T1000 (cell line): ENCODE results near the gene GAS1.

Source experiments
- DNase-seq: peaks from one replicate; lab custom pipeline; 2025; ENCODE audit warnings: mixed read lengths; lab: John Stamatoyannopoulos, UW

Gene GAS1

DNA sequence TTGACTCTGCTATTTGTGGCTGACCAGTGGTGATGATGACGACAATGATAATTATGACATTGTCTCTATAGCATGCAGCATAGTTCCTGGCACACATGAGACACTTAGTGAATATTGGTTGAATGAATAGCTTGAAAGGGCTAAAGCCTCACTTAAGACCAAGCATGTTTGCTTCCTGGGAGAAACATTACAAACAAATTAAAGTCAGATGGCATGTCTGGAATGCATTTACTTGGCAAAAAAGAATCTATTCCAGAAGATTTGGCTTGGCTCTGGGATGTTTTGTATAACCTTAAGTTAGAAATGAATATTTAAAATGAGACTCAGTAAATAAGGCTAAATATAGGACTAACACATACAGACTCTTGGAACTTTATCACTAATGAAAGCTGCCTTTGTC lies 21.6 kb downstream of the GAS1 start:
- no peak for DNase-seq

DNA sequence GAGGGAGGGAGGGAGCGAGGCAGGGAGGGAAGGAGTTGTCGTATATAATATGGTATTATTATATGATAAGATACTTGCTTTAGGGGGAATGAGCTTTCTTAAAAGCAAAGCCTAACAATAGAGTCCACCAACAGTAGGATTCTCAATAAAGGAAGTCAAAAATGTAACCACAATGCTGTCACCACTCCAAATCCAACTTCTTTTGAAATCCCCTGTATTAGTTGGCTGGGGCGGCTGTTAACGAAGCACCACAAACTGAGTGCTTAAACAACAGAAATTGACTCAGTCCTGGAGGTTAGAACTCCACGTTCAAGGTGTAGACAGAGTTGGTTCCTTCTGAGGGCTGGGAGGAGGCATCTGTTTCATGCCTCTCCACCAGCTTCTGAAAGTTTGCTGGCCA lies 23.1 kb downstream of the GAS1 start:
- no peak for DNase-seq

DNA sequence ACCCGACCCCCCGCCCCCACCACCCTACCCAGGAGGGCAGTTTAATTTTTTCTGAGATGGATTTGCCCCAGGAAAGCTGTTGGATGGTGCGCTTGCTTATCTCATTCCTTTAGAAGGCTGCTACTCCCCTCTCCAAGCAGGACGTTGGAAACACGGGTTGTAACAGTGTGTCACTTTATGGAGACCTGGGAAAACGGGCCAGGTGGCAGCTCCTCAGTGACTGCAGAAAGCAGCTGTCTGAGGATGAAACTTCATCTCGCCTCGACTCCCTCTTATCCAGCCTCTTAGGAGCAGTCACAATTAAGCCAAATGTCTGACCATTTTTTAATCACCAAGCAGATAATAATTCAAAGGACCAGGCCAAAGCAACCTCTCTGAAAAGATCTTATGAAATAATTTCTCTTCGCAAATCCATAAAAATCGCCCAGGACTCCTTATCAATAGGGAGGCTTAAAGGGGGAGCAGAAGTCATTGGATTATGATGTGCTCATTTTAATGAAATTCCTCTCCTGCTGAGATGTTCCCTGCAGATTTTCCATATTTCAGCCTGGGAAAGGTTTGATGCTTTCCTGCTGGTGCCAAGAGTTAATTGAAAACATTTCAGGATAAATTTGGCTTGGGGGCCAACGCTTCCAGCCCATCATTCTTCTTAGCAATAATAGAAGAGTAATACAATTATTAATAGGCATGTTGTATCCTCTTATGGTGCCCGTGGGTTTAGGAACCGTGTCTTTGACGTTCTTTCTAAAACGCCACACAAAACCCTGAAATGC lies 26.0 kb downstream of the GAS1 start:
- no peak for DNase-seq

DNA sequence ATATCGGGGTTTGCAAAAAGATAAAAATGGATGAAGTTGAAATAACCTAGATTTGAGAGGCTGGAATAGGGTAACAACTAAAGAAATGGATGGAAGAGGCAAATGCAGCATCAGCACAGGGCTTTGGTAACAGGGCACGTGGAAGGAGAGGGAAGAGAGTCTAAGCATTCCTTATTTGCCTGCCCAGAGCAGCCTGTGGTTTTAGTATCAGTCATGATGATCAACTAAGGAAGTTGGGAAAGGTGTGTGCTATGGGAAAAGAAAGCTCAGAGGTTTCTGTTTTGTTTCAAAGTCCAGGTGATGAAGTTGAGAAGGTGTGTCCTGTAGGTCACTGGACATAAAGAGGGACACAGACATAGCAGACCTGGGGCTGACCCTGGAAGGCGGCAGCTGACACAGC lies 28.8 kb downstream of the GAS1 start:
- DNase-seq: no peak

DNA sequence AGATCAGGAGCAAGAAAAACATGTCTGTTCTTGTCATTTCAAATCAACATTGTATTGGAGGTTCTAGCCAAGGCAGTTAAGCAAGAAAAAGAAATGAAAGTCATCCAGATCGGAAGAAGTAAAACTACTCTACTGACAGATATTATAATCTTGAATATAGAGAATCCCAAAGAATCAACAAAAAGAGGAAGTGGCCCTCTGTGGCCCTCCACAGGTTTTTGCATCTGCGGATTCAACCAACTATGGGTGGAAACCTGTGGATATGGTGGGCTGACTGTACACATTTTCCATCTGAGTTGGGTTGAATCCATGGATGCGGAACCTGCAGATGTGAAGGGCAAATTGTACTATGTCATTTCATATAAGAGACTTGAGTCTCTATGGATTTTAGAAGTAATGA lies 35.1 kb downstream of the GAS1 start:
- DNase-seq: no peak

DNA sequence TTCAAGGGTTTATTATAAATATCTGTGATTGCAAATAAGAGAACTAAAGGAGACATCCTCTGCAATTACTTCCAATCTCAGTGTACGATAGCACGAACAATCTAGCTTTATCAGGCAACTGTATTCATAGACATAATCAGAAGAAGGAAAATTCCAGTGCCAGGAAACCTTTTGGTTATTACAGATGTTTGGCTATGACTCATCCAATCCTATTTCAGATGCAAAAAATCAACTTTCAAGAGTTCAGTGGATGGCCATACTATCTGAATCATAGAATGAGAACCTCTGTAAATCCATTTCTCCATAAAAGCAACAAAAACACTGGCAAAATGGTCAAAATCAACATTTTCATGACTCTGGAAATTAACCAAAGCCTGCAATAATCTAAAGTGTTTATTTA lies 37.9 kb downstream of the GAS1 start:
- no peak for DNase-seq

DNA sequence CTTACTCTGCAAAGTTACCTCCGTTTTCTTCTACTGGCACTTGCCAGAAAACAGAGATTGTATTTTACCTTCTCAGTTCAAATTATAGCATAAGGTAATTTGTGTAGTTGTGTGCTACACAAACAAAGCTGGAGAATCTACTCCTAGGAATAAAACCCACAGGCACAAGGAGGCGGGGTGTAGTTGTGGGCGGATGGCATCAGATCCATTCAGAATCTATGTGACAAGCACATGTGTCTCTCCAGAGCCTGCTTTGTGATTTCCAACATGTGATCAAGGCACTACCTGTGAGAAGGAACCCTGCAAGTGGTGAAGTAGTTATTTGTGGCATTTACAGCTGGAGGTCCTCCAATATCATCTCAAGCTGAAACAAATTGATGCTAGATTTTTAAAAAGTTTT lies 39.0 kb downstream of the GAS1 start:
- DNase-seq: no peak

DNA sequence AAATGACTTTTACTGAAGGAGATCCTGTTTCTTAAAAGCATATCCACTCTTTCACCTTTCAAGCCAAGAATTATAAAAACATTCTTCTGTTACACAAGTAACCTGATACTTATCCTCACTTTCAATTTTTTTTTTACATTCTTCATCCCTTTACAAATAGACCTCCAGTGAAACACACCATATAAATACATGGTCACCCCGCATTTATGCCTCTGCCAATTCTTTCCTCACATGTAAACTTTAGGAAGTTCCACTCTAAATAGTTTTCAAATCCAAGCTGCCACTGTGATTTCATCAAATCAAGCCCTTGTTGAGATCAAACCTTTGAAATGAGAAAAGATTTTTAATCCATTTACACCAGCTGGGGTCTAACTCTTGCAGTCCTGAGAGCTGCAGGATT lies 40.0 kb downstream of the GAS1 start:
- DNase-seq: no peak

DNA sequence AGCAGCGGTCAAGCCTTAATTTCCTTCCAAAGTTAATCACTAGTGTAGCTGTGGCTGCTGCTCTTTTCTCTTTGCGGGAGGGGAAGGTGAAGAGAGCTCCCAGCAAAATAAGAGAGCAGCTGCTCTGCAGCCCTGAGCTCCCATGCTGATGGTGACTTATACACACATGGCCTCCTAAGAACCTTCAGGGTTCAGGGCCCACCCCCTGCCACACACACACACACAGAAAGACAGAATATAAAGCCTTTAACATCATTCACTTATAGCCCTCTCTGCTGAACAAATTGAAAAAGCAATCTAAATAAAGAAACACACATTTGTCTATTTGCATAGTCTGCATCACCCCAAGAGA lies 43.6 kb downstream of the GAS1 start:
- DNase-seq: no peak

DNA sequence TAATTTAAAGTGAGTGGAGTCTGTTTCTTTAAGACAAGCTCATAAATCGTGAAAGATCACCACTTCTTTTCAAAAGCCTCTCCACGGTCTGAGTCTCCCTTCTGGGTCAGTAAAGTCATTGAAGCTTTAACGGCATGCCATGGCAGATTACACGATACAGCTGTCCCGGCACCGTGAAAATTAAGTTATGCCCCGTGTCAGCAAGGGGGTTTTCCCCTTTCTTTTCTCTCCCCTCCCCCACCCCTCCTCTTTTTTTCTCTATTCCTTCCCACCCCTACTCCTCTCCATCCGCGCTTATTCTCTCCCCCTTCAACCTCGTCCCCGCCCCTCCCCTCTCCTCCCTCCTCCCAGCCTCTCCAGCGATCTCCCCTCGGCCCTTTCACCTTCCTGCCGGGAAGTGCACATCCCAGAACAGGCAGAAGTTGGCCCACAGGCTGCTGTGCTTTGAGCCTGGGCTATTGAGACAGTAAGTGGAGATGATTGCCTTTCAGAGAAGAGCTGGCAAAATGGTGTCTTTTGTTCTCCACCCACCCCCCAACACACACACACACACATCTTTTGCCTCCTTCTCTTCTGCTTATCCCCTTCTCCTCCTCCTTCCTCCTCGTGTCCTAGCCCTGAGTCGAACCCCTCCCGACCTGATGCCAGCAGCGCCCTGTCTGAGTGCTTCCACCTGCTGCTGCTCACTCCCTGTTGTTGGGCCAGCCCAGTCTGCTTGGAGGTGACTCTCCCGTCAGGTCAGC lies 44.1 kb downstream of the GAS1 start:
- DNase-seq: no peak

DNA sequence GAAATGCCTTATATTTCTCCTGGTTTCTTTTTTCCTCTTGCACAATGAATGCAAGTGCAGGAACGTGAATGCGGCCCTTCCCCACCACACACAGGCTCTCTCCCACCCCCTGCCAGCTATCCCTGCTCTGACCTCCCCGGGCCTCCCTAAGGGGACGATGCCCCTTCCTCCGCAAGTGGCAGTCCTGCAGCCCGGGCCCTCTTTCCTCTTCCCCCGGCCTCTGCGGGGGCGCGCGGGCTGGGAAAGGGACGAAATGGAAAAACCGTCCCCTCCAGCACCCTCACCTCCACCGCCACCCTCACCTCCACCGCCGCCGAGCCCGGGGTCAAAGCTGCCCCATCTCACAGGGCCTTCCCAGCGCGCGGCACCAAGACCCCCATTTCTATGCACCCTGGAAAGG lies 44.7 kb downstream of the GAS1 start:
- no peak for DNase-seq

DNA sequence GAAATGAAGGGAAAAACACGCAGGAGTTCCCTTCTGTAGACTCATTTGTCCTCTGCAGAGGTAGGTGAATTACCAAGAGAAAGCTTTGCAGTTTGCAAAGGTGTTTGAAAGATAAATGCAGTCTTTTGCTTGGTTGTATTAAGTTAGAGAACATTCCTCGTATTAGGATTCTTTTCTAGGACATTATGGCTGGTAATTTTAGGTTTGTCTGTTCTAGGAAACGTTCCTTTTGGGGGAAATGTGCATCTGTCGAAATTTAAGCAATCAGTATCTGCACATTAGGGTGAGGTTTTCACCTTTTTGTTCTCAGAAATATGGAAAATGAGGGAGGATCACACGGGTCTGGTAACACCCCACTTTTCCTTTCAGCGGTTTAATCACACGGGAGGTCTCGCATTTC lies 45.1 kb downstream of the GAS1 start:
- DNase-seq: no peak

DNA sequence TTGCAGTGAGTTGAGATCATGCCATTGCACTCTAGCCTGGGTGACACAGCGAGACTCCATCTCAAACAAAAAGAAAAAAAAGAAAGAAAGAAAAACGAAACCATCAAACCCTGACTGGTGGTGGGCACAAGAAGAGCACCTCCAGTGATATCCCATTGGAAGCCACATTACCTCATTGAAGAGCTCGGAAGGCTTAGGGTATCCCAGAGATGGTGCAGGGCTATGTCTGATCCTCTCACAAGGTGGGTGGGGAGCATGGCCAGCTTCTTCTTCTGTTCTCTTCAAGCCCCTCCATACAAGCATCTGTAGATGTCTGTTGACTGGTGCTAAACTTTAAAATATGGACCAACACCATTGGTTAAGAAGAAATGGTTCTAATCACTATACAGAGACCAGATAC lies 45.8 kb downstream of the GAS1 start:
- no peak for DNase-seq
